Measurements from ENCODE around the gene CD300C. TPM values are rescaled to one million over a fixed set of nuclear protein-coding genes. Genes with fewer than 3 reads are reported as not detected.
"Not testable (repeated sequence)": the region's sequence is repeated elsewhere in the genome, so short reads cannot be mapped to it uniquely, and the experiment has no call there.

The CD300C gene
- total and polyA plus RNA-seq, 4 donors = 1.2 to 24.0 (median 10.2) TPM

DNA sequence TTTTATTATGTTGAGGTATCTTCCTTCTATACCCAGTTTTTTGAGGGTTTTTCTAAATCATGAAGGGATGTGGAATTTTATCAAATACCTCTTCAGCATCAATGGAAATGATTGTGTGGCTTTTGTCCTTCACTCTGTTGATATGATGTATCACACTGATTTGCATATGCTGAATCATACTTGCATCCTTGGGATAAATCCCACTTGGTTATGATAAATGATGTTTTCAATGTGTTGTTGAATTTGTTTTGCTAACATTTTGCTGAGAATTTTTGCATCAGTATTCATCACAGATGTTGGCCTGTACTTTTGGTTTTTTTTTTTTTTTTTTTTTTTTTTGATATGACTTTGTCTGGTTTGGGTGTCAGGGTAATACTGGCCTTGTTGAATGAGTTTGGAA lies 37.8 kb downstream of the CD300C start:
- Histone ChIP-seq H3K4me1 (ENCODE audit: control insufficient read depth in 5 of 5, insufficient read depth in 5 of 5, low read length in 5 of 5) (peaks cover 0 to 3% (median 0%) of the 10 kb centered on the region in 5 donors), H3K9ac (ENCODE audit: insufficient read depth in 1 of 2, low read length in 2 of 2) (no peak overlapping the region), H3K36me3 (ENCODE audit: control insufficient read depth in 4 of 4, insufficient read depth in 4 of 4, low read length in 4 of 4) (no peaks in the 10 kb centered on the region), H3K27me3 (ENCODE audit: control insufficient read depth in 3 of 3, insufficient read depth in 3 of 3, low read length in 2 of 3) (peaks cover 0 to 4% (median 0%) of the 10 kb centered on the region in 3 donors), H3K4me3 (no peak overlapping the region), H3K9me3 (ENCODE audit: control insufficient read depth in 4 of 4, insufficient read depth in 3 of 4, low read length in 3 of 4) (no peaks in the 10 kb centered on the region), H3K27ac (ENCODE audit: low read depth in 1 of 2, low read length in 1 of 2) (no peak overlapping the region)
- DNase-seq (no peak), ATAC-seq (ENCODE audit: insufficient read depth, low FRiP score) (no peak)
- TF ChIP-seq, protein P1, sequence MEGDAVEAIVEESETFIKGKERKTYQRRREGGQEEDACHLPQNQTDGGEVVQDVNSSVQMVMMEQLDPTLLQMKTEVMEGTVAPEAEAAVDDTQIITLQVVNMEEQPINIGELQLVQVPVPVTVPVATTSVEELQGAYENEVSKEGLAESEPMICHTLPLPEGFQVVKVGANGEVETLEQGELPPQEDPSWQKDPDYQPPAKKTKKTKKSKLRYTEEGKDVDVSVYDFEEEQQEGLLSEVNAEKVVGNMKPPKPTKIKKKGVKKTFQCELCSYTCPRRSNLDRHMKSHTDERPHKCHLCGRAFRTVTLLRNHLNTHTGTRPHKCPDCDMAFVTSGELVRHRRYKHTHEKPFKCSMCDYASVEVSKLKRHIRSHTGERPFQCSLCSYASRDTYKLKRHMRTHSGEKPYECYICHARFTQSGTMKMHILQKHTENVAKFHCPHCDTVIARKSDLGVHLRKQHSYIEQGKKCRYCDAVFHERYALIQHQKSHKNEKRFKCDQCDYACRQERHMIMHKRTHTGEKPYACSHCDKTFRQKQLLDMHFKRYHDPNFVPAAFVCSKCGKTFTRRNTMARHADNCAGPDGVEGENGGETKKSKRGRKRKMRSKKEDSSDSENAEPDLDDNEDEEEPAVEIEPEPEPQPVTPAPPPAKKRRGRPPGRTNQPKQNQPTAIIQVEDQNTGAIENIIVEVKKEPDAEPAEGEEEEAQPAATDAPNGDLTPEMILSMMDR (IDR thresholded peaks at IDR 0.05; ENCODE audit: control extremely low read depth, extremely low read depth) = no peak

DNA sequence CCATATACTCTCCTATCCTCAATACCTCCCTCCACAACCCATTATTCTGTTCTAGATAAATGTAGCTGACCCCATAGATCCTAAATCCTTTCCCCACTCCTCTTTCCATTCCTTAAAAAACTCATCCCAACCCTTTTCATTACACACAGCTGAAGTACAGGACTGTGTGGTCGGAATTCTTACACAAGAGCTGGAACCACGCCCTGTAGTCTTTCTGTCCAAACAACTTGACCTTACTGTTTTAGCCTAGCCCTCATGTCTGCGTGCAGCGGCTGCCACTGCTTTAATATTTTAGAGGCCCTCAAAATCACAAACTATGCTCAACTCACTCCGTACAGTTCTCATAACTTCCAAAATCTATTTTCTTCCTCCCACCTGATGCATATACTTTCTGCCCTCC lies 42.0 kb downstream of the CD300C start:
- 51 to 59% methylated on average over 5 of the region's 5 CpGs for WGBS, 2 donors
- DNase-seq = peak in 1 of 3 donors; percentile 53
- not testable (repeated sequence) for H3K4me1 ChIP-seq (ENCODE audit: control insufficient read depth in 5 of 5, insufficient read depth in 5 of 5, low read length in 5 of 5); ATAC-seq (ENCODE audit: insufficient read depth, low FRiP score); H3K9me3 ChIP-seq (ENCODE audit: control insufficient read depth in 4 of 4, insufficient read depth in 3 of 4, low read length in 3 of 4); H3K27ac ChIP-seq (ENCODE audit: low read depth in 1 of 2, low read length in 1 of 2); H3K4me3 ChIP-seq; H3K27me3 ChIP-seq (ENCODE audit: control insufficient read depth in 3 of 3, insufficient read depth in 3 of 3, low read length in 2 of 3); H3K9ac ChIP-seq (ENCODE audit: insufficient read depth in 1 of 2, low read length in 2 of 2); H3K36me3 ChIP-seq (ENCODE audit: control insufficient read depth in 4 of 4, insufficient read depth in 4 of 4, low read length in 4 of 4)

DNA sequence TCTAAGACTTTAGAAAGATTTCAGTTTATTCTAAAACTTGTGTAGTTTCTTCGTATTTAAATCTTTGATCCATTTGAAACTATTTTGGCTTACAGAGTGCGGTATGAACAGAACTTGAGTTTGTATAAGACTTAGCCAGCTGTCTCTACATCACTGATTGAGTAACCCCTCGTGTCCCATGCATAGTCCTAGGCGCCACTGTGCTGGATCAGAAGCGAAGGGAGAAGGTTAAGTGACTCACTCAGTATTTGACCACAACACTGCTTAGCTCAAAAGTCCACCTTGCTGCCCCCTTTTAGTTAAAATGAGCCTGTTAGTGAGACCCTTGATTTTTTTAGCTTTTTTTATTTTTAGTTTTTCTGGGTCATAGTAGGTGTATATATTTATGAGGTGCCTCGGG lies 43.1 kb downstream of the CD300C start:
- no peak overlapping the region for H3K27ac ChIP-seq (ENCODE audit: low read depth in 1 of 2, low read length in 1 of 2)
- H3K9ac ChIP-seq (ENCODE audit: insufficient read depth in 1 of 2, low read length in 2 of 2) = no peak overlapping the region
- peaks cover 0 to 3% (median 0%) of the 10 kb centered on the region in 5 donors for H3K4me1 ChIP-seq (ENCODE audit: control insufficient read depth in 5 of 5, insufficient read depth in 5 of 5, low read length in 5 of 5)
- 77 to 81% methylated on average over 6 of the region's 6 CpGs for WGBS, 2 donors
- H3K9me3 ChIP-seq (ENCODE audit: control insufficient read depth in 4 of 4, insufficient read depth in 3 of 4, low read length in 3 of 4) = peaks cover 0 to 2% (median 0%) of the 10 kb centered on the region in 4 donors
- DNase-seq = no peak
- H3K27me3 ChIP-seq (ENCODE audit: control insufficient read depth in 3 of 3, insufficient read depth in 3 of 3, low read length in 2 of 3) = peaks cover 0 to 4% (median 0%) of the 10 kb centered on the region in 3 donors
- TF ChIP-seq, protein P1 (IDR thresholded peaks at IDR 0.05; ENCODE audit: control extremely low read depth, extremely low read depth) = no peak
- no peaks in the 10 kb centered on the region for H3K36me3 ChIP-seq (ENCODE audit: control insufficient read depth in 4 of 4, insufficient read depth in 4 of 4, low read length in 4 of 4)
- ATAC-seq (ENCODE audit: insufficient read depth, low FRiP score) = no peak
- H3K4me3 ChIP-seq = no peak overlapping the region

DNA sequence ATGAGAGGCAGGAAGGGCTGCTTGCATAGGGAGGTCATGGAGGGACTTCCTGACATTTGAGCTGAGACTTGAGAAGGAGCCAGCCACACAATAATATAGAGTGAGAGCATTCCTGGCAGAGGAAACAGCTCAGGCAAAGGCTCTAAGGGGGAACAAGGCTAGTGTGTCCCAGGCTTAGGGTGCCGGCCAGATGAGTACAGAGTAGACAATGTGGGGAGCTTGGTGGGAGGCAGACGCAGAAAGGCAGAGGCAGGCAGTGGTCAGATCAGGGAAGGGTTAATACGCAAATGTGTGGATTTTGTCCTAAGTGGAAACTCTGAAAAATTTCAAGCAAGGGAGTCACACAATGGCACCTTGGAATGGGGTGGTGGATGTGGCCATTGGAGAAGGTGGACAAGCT lies 45.9 kb downstream of the CD300C start:
- H3K4me1 ChIP-seq (ENCODE audit: control insufficient read depth in 5 of 5, insufficient read depth in 5 of 5, low read length in 5 of 5) = peaks cover 0 to 3% (median 0%) of the 10 kb centered on the region in 5 donors
- DNase-seq = no peak
- 89 to 94% methylated on average over 3 of the region's 3 CpGs for WGBS, 2 donors
- H3K9ac ChIP-seq (ENCODE audit: insufficient read depth in 1 of 2, low read length in 2 of 2) = no peak overlapping the region
- no peaks in the 10 kb centered on the region for H3K36me3 ChIP-seq (ENCODE audit: control insufficient read depth in 4 of 4, insufficient read depth in 4 of 4, low read length in 4 of 4)
- TF ChIP-seq, protein P1 (IDR thresholded peaks at IDR 0.05; ENCODE audit: control extremely low read depth, extremely low read depth) = no peak
- H3K4me3 ChIP-seq = no peak overlapping the region
- H3K9me3 ChIP-seq (ENCODE audit: control insufficient read depth in 4 of 4, insufficient read depth in 3 of 4, low read length in 3 of 4) = peaks cover 0 to 2% (median 0%) of the 10 kb centered on the region in 4 donors
- ATAC-seq (ENCODE audit: insufficient read depth, low FRiP score) = no peak
- H3K27ac ChIP-seq (ENCODE audit: low read depth in 1 of 2, low read length in 1 of 2) = no peak overlapping the region
- H3K27me3 ChIP-seq (ENCODE audit: control insufficient read depth in 3 of 3, insufficient read depth in 3 of 3, low read length in 2 of 3) = peaks cover 0 to 4% (median 0%) of the 10 kb centered on the region in 3 donors

Data from lung (tissue), 12 donors.